ENCODE measurements around the gene POU6F1.

GRCh38 chr12:51190820-51191219 is 27.0 kb downstream of the POU6F1 start:
- no peak for TF ChIP-seq EP300 (IDR thresholded peaks at IDR 0.05; ENCODE audit: borderline replicate concordance in 1 of 2, low read depth in 2 of 2, low read length in 2 of 2)
- TF ChIP-seq TAF1 (IDR thresholded peaks at IDR 0.05; ENCODE audit: low read depth, low read length), result no peak
- TF ChIP-seq, protein P1, sequence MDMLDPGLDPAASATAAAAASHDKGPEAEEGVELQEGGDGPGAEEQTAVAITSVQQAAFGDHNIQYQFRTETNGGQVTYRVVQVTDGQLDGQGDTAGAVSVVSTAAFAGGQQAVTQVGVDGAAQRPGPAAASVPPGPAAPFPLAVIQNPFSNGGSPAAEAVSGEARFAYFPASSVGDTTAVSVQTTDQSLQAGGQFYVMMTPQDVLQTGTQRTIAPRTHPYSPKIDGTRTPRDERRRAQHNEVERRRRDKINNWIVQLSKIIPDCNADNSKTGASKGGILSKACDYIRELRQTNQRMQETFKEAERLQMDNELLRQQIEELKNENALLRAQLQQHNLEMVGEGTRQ (IDR thresholded peaks at IDR 0.05; ENCODE audit: low read length), result no peak
- TF ChIP-seq, protein P2, sequence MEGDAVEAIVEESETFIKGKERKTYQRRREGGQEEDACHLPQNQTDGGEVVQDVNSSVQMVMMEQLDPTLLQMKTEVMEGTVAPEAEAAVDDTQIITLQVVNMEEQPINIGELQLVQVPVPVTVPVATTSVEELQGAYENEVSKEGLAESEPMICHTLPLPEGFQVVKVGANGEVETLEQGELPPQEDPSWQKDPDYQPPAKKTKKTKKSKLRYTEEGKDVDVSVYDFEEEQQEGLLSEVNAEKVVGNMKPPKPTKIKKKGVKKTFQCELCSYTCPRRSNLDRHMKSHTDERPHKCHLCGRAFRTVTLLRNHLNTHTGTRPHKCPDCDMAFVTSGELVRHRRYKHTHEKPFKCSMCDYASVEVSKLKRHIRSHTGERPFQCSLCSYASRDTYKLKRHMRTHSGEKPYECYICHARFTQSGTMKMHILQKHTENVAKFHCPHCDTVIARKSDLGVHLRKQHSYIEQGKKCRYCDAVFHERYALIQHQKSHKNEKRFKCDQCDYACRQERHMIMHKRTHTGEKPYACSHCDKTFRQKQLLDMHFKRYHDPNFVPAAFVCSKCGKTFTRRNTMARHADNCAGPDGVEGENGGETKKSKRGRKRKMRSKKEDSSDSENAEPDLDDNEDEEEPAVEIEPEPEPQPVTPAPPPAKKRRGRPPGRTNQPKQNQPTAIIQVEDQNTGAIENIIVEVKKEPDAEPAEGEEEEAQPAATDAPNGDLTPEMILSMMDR (IDR thresholded peaks at IDR 0.05; ENCODE audit: control extremely low read depth in 1 of 3, insufficient read depth in 1 of 3, low read depth in 1 of 3, low read length in 3 of 3), result no peak
- no peak for TF ChIP-seq HDAC6 (IDR thresholded peaks at IDR 0.05; ENCODE audit: low read depth, low read length)
- TF ChIP-seq HDAC2 (IDR thresholded peaks at IDR 0.05; ENCODE audit: borderline replicate concordance in 1 of 2, low read depth in 2 of 2, low read length in 2 of 2), result no peak
- TF ChIP-seq EZH2 (IDR thresholded peaks at IDR 0.05; ENCODE audit: low read depth, low read length, severe bottlenecking), result no peak

All from H1 (cell line).